Astrocyte (in vitro differentiated cells and primary cell): ENCODE results near the gene DLG3. TPM values are rescaled to one million over a fixed set of nuclear protein-coding genes. Genes with fewer than 3 reads are reported as not detected.
A peak's percentile ranks its signal among the peaks of the same experiment; 100 is the strongest.

ENCODE experiments used
- DNase-seq: peaks from one replicate; pipeline ENCODE4 v3.0.0-alpha.2; 2010; ENCODE audit warnings: low read depth
- FAIRE-seq: peaks from 2 replicates; lab custom pipeline; 2011; peaks lifted over from hg19 to GRCh38; lab: Jason Lieb, UNC
- H2AFZ ChIP-seq: 2 replicates; pipeline ENCODE4 v1.6.0; 2012; ENCODE audit warnings: low read depth, low read length, inconsistent platforms
- H3K27ac ChIP-seq: 2 replicates; pipeline ENCODE4 v1.5.1; 2011; ENCODE audit warnings: low read depth, low read length, inconsistent platforms
- H3K27me3 ChIP-seq: 2 replicates; pipeline ENCODE4 v1.6.0; 2011; ENCODE audit warnings: low read length, inconsistent platforms; ENCODE audit not compliant: insufficient read depth
- H3K36me3 ChIP-seq: 2 replicates; pipeline ENCODE4 v1.5.1; 2011; ENCODE audit warnings: low read length, inconsistent platforms; ENCODE audit not compliant: insufficient read depth
- H3K4me1 ChIP-seq: 2 replicates; pipeline ENCODE4 v1.5.1; 2011; ENCODE audit warnings: low read length, inconsistent platforms; ENCODE audit not compliant: insufficient read depth
- H3K4me2 ChIP-seq: 2 replicates; pipeline ENCODE4 v1.6.0; 2012; ENCODE audit warnings: low read length, inconsistent platforms
- H3K4me3 ChIP-seq: 2 replicates; pipeline ENCODE4 v1.5.1; 2011; ENCODE audit warnings: low read depth, mild to moderate bottlenecking, low read length, inconsistent platforms; ENCODE audit not compliant: insufficient read depth
- H3K79me2 ChIP-seq: 2 replicates; pipeline ENCODE4 v1.6.0; 2012; ENCODE audit warnings: mild to moderate bottlenecking, low read length, inconsistent platforms; ENCODE audit not compliant: insufficient read depth
- H3K9ac ChIP-seq: 2 replicates; pipeline ENCODE4 v1.6.0; 2012; ENCODE audit warnings: mild to moderate bottlenecking, low read length, inconsistent platforms
- H3K9me3 ChIP-seq: 2 replicates; pipeline ENCODE4 v1.5.1; 2012; ENCODE audit warnings: low read depth, mild to moderate bottlenecking, low read length, inconsistent platforms; ENCODE audit not compliant: insufficient read depth
- H4K20me1 ChIP-seq: 2 replicates; pipeline ENCODE4 v1.6.0; 2012; ENCODE audit warnings: low read length, inconsistent platforms; ENCODE audit not compliant: insufficient read depth
- H3K27ac Mint-ChIP-seq: one replicate; pipeline ENCODE4 v1.8.0; 2021; ENCODE audit warnings: mild to moderate bottlenecking, mixed read lengths; ENCODE audit not compliant: unreplicated experiment
- H3K27me3 Mint-ChIP-seq: one replicate; pipeline ENCODE4 v1.8.0; 2021; ENCODE audit warnings: low read depth, mixed read lengths; ENCODE audit not compliant: unreplicated experiment
- H3K36me3 Mint-ChIP-seq: one replicate; pipeline ENCODE4 v1.8.0; 2021; ENCODE audit warnings: low read depth, mixed read lengths; ENCODE audit not compliant: unreplicated experiment
- H3K4me1 Mint-ChIP-seq: one replicate; pipeline ENCODE4 v1.8.0; 2021; ENCODE audit warnings: low read depth, mixed read lengths; ENCODE audit not compliant: unreplicated experiment
- H3K4me3 Mint-ChIP-seq: one replicate; pipeline ENCODE4 v1.8.0; 2021; ENCODE audit warnings: mild to moderate bottlenecking, moderate library complexity, mixed read lengths; ENCODE audit not compliant: unreplicated experiment
- H3K9me3 Mint-ChIP-seq: one replicate; pipeline ENCODE4 v1.8.0; 2021; ENCODE audit warnings: mild to moderate bottlenecking, mixed read lengths; ENCODE audit not compliant: unreplicated experiment
- EZH2 ChIP-seq: IDR thresholded peaks from 2 replicates; pipeline ENCODE4 v1.6.1; 2012; ENCODE audit warnings: mild to moderate bottlenecking, low read length, inconsistent platforms; ENCODE audit not compliant: insufficient read depth
- total RNA-seq: library from RNA; stranded (reverse); gene quantifications from 2 replicates; pipeline ENCODE4 v1.2.1, GENCODE V29; 2021
- TF ChIP-seq, protein P1 (sequence below): IDR thresholded peaks from 2 replicates; pipeline ENCODE4 v1.5.1; 2011; ENCODE audit warnings: low read depth, mild to moderate bottlenecking, inconsistent platforms, low read length, moderate library complexity; ENCODE audit not compliant: insufficient read depth

The DLG3 gene
- total RNA-seq, 1 donor from 2014 or later, result 15.2 TPM

DNA sequence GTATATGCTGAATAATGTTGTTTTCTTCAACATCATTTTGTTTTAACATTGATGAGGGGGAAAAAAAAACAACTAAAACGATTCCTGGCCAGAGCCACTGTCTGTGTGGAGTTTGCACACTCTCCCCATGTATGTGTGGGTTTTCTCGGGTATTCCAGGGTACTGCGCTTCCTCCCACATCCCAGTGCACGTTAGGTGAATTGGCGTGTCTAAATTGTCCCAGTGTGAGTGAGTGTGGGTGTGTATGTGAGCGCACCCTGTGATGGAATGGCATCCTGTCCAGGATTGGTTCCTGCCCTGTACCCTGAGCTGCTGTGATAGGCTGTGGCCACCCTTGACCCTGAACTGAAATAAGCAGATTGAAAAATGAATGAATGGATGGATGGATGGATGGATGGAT, 2.4 kb upstream of the DLG3 start:
- peaks cover 6% of the 10 kb centered on the region for H3K4me1 Mint-ChIP-seq

DNA sequence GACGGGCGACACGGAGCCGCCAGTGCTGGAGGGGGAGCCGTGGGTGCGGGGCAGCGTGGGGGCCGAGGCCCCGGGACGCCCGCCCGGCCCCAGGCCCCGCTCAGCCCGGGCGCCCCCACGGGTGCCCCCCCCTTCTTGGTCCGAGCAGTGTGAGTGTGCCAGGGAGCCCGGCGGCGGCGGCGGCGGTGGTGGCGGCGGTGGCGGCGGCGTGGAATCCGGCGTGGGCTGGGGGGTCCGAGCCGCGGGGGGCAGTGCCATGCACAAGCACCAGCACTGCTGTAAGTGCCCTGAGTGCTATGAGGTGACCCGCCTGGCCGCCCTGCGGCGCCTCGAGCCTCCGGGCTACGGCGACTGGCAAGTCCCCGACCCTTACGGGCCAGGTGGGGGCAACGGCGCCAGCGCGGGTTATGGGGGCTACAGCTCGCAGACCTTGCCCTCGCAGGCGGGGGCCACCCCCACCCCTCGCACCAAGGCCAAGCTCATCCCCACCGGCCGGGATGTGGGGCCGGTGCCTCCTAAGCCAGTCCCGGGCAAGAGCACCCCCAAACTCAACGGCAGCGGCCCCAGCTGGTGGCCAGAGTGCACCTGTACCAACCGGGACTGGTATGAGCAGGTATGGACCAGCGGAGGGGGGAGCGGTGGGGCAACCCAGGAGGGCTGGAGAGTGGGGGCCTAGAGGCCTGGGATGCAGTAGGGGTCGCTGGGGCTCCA, 466 bp downstream of the DLG3 start:
- Mint-ChIP-seq H3K4me1 (no peaks in the 10 kb centered on the region), H3K36me3 (no peaks in the 10 kb centered on the region), H3K9me3 (peaks cover 2% of the 10 kb centered on the region), H3K27me3 (peaks cover 34% of the 10 kb centered on the region), H3K27ac (no peak overlapping the region), H3K4me3 (no peak overlapping the region)
- no peaks in the 10 kb centered on the region for H3K9me3 ChIP-seq
- H3K27ac ChIP-seq, result no peak overlapping the region
- H3K27me3 ChIP-seq, result peaks cover 6% of the 10 kb centered on the region
- no peak overlapping the region for H3K4me2 ChIP-seq
- no peak overlapping the region for H3K9ac ChIP-seq
- no peaks in the 10 kb centered on the region for H3K36me3 ChIP-seq
- no peaks in the 10 kb centered on the region for H3K4me1 ChIP-seq
- no peaks in the 10 kb centered on the region for H3K79me2 ChIP-seq
- FAIRE-seq, result no peak
- H3K4me3 ChIP-seq, result no peak overlapping the region
- H2AFZ ChIP-seq, result peak overlapping the region; percentile 60
- H4K20me1 ChIP-seq, result no peaks in the 10 kb centered on the region
- no peak for DNase-seq
- TF ChIP-seq EZH2, result peak; percentile 53
- TF ChIP-seq, protein P1, sequence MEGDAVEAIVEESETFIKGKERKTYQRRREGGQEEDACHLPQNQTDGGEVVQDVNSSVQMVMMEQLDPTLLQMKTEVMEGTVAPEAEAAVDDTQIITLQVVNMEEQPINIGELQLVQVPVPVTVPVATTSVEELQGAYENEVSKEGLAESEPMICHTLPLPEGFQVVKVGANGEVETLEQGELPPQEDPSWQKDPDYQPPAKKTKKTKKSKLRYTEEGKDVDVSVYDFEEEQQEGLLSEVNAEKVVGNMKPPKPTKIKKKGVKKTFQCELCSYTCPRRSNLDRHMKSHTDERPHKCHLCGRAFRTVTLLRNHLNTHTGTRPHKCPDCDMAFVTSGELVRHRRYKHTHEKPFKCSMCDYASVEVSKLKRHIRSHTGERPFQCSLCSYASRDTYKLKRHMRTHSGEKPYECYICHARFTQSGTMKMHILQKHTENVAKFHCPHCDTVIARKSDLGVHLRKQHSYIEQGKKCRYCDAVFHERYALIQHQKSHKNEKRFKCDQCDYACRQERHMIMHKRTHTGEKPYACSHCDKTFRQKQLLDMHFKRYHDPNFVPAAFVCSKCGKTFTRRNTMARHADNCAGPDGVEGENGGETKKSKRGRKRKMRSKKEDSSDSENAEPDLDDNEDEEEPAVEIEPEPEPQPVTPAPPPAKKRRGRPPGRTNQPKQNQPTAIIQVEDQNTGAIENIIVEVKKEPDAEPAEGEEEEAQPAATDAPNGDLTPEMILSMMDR, result no peak

More for the DNA sequence above, 2.4 kb upstream of the DLG3 start:
- no peak overlapping the region for H3K4me3 Mint-ChIP-seq
- H3K36me3 Mint-ChIP-seq, result no peaks in the 10 kb centered on the region
- H3K36me3 ChIP-seq, result no peaks in the 10 kb centered on the region
- H3K4me2 ChIP-seq, result no peak overlapping the region
- H4K20me1 ChIP-seq, result no peaks in the 10 kb centered on the region
- H3K4me1 ChIP-seq, result peaks cover 2% of the 10 kb centered on the region
- DNase-seq (no peak), FAIRE-seq (no peak)
- no peak overlapping the region for H3K9ac ChIP-seq
- no peaks in the 10 kb centered on the region for H3K9me3 ChIP-seq
- H3K27me3 Mint-ChIP-seq, result peaks cover 28% of the 10 kb centered on the region
- peaks cover 6% of the 10 kb centered on the region for H3K27me3 ChIP-seq
- TF ChIP-seq, protein P1, result no peak
- H3K27ac ChIP-seq, result no peak overlapping the region
- H3K27ac Mint-ChIP-seq, result no peak overlapping the region
- no peak overlapping the region for H2AFZ ChIP-seq
- H3K79me2 ChIP-seq, result no peaks in the 10 kb centered on the region
- H3K4me3 ChIP-seq, result no peak overlapping the region
- peaks cover 2% of the 10 kb centered on the region for H3K9me3 Mint-ChIP-seq

DNA sequence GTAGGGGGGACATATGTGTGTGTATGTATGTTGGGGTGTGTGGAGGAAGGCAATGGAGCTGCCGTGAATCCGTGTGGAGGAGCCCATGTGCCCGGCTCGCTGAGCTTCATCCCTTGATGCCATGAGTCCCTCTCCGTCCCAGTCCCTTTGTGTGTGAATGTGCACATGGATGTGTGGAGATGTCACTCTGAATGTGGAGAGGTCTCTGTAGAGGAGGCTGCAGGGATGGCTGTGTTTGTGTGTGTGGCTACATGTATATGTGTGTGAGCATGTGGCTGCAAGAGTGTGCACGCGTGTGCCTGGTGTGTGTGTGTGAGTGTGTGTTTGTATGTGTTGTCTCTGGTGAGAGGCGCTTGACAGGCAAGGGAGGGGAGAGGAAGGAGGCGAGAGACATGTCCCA, 1.3 kb downstream of the DLG3 start:
- peaks cover 2% of the 10 kb centered on the region for H3K9me3 Mint-ChIP-seq
- H3K9ac ChIP-seq, result no peak overlapping the region
- FAIRE-seq, result peak; percentile 13
- no peak for DNase-seq
- no peaks in the 10 kb centered on the region for H3K36me3 ChIP-seq
- H3K4me1 Mint-ChIP-seq, result no peaks in the 10 kb centered on the region
- H3K27ac Mint-ChIP-seq, result no peak overlapping the region
- H3K4me3 ChIP-seq, result no peak overlapping the region
- H3K27ac ChIP-seq, result no peak overlapping the region
- H4K20me1 ChIP-seq, result no peaks in the 10 kb centered on the region
- no peak overlapping the region for H2AFZ ChIP-seq
- H3K4me2 ChIP-seq, result no peak overlapping the region
- no peaks in the 10 kb centered on the region for H3K79me2 ChIP-seq
- peaks cover 37% of the 10 kb centered on the region for H3K27me3 Mint-ChIP-seq
- H3K27me3 ChIP-seq, result peaks cover 6% of the 10 kb centered on the region
- no peak for TF ChIP-seq EZH2
- TF ChIP-seq, protein P1, result no peak
- H3K4me3 Mint-ChIP-seq, result no peak overlapping the region
- H3K4me1 ChIP-seq, result no peaks in the 10 kb centered on the region
- no peaks in the 10 kb centered on the region for H3K36me3 Mint-ChIP-seq
- H3K9me3 ChIP-seq, result no peaks in the 10 kb centered on the region
